ENCODE results near the gene CCDC82. TPM values are rescaled to one million over a fixed set of nuclear protein-coding genes. Genes with fewer than 3 reads are reported as not detected.

CCDC82 gene
- total RNA-seq, 1 donor from 2014 or later: 9.5 TPM

GRCh38 chr11:96306600-96306932, 83.1 kb downstream of the CCDC82 start:
- Histone ChIP-seq H3K36me3 (no peaks in the 10 kb centered on the region), H3K27me3 (no peaks in the 10 kb centered on the region), H3K27ac (peak overlapping the region; percentile 66 to 74), H3K9me3 (no peaks in the 10 kb centered on the region), H3K4me1 (peaks cover 16 to 52% of the 10 kb centered on the region in 2 donors), H3K4me3 (peak overlapping the region in 1 of 2 donors; percentile 60)
- TF ChIP-seq CTCF (IDR thresholded peaks at IDR 0.05): no peak
- intact Hi-C loops (cut with DNase I): loop anchor here (2.0 kb wide), 2 partner anchors 18 to 64 kb away; no protein-coding TSS in a partner anchor
- DNase-seq (ENCODE audit: low spot score in 2 of 2): no peak

GRCh38 chr11:96306071-96306470, 83.6 kb downstream of the CCDC82 start:
- intact Hi-C loops (cut with DNase I): loop anchor here (2.0 kb wide), 2 partner anchors 19 to 63 kb away; no protein-coding TSS in a partner anchor
- peaks cover 16 to 48% of the 10 kb centered on the region in 2 donors for H3K4me1 ChIP-seq

GRCh38 chr11:96303980-96304379, 85.7 kb downstream of the CCDC82 start:
- no peaks in the 10 kb centered on the region for H3K36me3 ChIP-seq
- no peaks in the 10 kb centered on the region for H3K27me3 ChIP-seq
- peaks cover 16 to 53% of the 10 kb centered on the region in 2 donors for H3K4me1 ChIP-seq
- H3K27ac ChIP-seq: peak overlapping the region; percentile 73 to 81
- H3K9me3 ChIP-seq: no peaks in the 10 kb centered on the region
- intact Hi-C loops (cut with DNase I): loop anchor here (5.0 kb wide), 1 partner anchor 42 kb away; no protein-coding TSS in a partner anchor
- no peak for TF ChIP-seq CTCF (IDR thresholded peaks at IDR 0.05)
- H3K4me3 ChIP-seq: no peak overlapping the region
- no peak for DNase-seq (ENCODE audit: low spot score in 2 of 2)

More at GRCh38 chr11:96306071-96306470, 83.6 kb downstream of the CCDC82 start:
- Histone ChIP-seq H3K9me3 (no peaks in the 10 kb centered on the region), H3K4me3 (no peak overlapping the region), H3K27ac (peak overlapping the region; percentile 66 to 74), H3K27me3 (no peaks in the 10 kb centered on the region), H3K36me3 (no peaks in the 10 kb centered on the region)
- no peak for TF ChIP-seq CTCF (IDR thresholded peaks at IDR 0.05)
- no peak for DNase-seq (ENCODE audit: low spot score in 2 of 2)

- H3K36me3 ChIP-seq: no peaks in the 10 kb centered on the region
Observed at GRCh38 chr11:96303064-96303463, 86.6 kb downstream of the CCDC82 start.

More at GRCh38 chr11:96303064-96303463, 86.6 kb downstream of the CCDC82 start:
- H3K27me3 ChIP-seq: no peaks in the 10 kb centered on the region
- peak overlapping the region; percentile 73 to 81 for H3K27ac ChIP-seq
- intact Hi-C loops (cut with DNase I): loop anchor here (5.0 kb wide), 1 partner anchor 41 kb away; no protein-coding TSS in a partner anchor
- peaks cover 14 to 50% of the 10 kb centered on the region in 2 donors for H3K4me1 ChIP-seq
- no peak for TF ChIP-seq CTCF (IDR thresholded peaks at IDR 0.05)
- DNase-seq (ENCODE audit: low spot score in 2 of 2): no peak
- no peak overlapping the region for H3K4me3 ChIP-seq
- H3K9me3 ChIP-seq: no peaks in the 10 kb centered on the region

Other genes with a start within 250 kb of the CCDC82 start
- gene MAML2, start 46.7 kb downstream of the CCDC82 start, total RNA-seq: 13.2 TPM
- 16.6 TPM for gene JRKL, start 101 bp upstream of the CCDC82 start, total RNA-seq

All from ascending aorta (tissue), 2 donors.